Activated gamma-delta T cell treated with anti-CD3 and anti-CD28 coated beads, Interleukin-2, amount 50 U/mL, for 16 hours (primary cell): ENCODE results near the gene FAM72B.
"Not testable (repeated sequence)": the region's sequence is repeated elsewhere in the genome, so short reads cannot be mapped to it uniquely, and the experiment has no call there.

Experiments
- DNase-seq: peaks from one replicate; pipeline ENCODE4 v3.0.0-alpha.2; 2020; ENCODE audit warnings: low read depth

The FAM72B gene

GRCh38 chr1:121200232-121200631 is 16.1 kb upstream of the FAM72B start:
- DNase-seq, result not testable (repeated sequence)

- DNase-seq, result not testable (repeated sequence)
Measured at GRCh38 chr1:121199763-121200162, 15.6 kb upstream of the FAM72B start.

- not testable (repeated sequence) for DNase-seq
Measured at GRCh38 chr1:121197095-121197882, 13.1 kb upstream of the FAM72B start.

GRCh38 chr1:121192512-121192911 is 8.4 kb upstream of the FAM72B start:
- not testable (repeated sequence) for DNase-seq

GRCh38 chr1:121187914-121188313 is 3.8 kb upstream of the FAM72B start:
- DNase-seq, result not testable (repeated sequence)

- not testable (repeated sequence) for DNase-seq
Measured at GRCh38 chr1:121186191-121186590, 2.1 kb upstream of the FAM72B start.

- DNase-seq, result not testable (repeated sequence)
Measured at GRCh38 chr1:121185140-121185708, 1.1 kb upstream of the FAM72B start.

GRCh38 chr1:121183867-121184266 is 273 bp downstream of the FAM72B start:
- DNase-seq, result not testable (repeated sequence)

- DNase-seq, result not testable (repeated sequence)
Measured at GRCh38 chr1:121178197-121178596, 5.9 kb downstream of the FAM72B start.

- DNase-seq, result not testable (repeated sequence)
Measured at GRCh38 chr1:121176649-121177048, 7.5 kb downstream of the FAM72B start.

GRCh38 chr1:121168152-121168668 is 15.9 kb downstream of the FAM72B start:
- DNase-seq, result not testable (repeated sequence)

- DNase-seq, result not testable (repeated sequence)
Measured at GRCh38 chr1:121167225-121167738, 16.9 kb downstream of the FAM72B start.

GRCh38 chr1:121165296-121165695 is 18.8 kb downstream of the FAM72B start:
- DNase-seq, result not testable (repeated sequence)

GRCh38 chr1:121163850-121164757 is 20.0 kb downstream of the FAM72B start:
- not testable (repeated sequence) for DNase-seq

GRCh38 chr1:121161199-121161901 is 22.8 kb downstream of the FAM72B start:
- not testable (repeated sequence) for DNase-seq

GRCh38 chr1:121160118-121160517 is 24.0 kb downstream of the FAM72B start:
- not testable (repeated sequence) for DNase-seq

GRCh38 chr1:121157609-121158008 is 26.5 kb downstream of the FAM72B start:
- DNase-seq, result not testable (repeated sequence)

GRCh38 chr1:121156958-121157603 is 27.1 kb downstream of the FAM72B start:
- not testable (repeated sequence) for DNase-seq

GRCh38 chr1:121155671-121156358 is 28.3 kb downstream of the FAM72B start:
- not testable (repeated sequence) for DNase-seq

- DNase-seq, result not testable (repeated sequence)
Measured at GRCh38 chr1:121154811-121155210, 29.3 kb downstream of the FAM72B start.
